Measurements from ENCODE around the gene TMEM121. TPM values are rescaled to one million over a fixed set of nuclear protein-coding genes. Genes with fewer than 3 reads are reported as not detected.

The TMEM121 gene
- total RNA-seq, 2 donors from 2014 or later: 11.1 to 15.7 TPM

GRCh38 chr14:105497671-105498429 lies 28.5 kb upstream of the TMEM121 start:
- intact Hi-C loops (cut with DNase I): no loop called here
- DNase-seq (ENCODE audit: low spot score): no peak
- no peaks in the 10 kb centered on the region for H3K27me3 ChIP-seq (replicated peaks; ENCODE audit: insufficient read depth)
- H3K4me1 ChIP-seq (replicated peaks): no peaks in the 10 kb centered on the region
- no peaks in the 10 kb centered on the region for H3K36me3 ChIP-seq
- 90% methylated on average over 31 of the region's 31 CpGs for WGBS
- H3K27ac ChIP-seq: no peak overlapping the region
- H3K4me3 ChIP-seq: no peak overlapping the region
- no peak for TF ChIP-seq CTCF (IDR thresholded peaks at IDR 0.05)
- TF ChIP-seq POLR2A (IDR thresholded peaks at IDR 0.05): no peak
- no peak for TF ChIP-seq POLR2AphosphoS5 (IDR thresholded peaks at IDR 0.05)
- H3K9me3 ChIP-seq: no peaks in the 10 kb centered on the region

- no peaks in the 10 kb centered on the region for H3K4me1 ChIP-seq (replicated peaks)
- intact Hi-C loops (cut with DNase I): no loop called here
- H3K27me3 ChIP-seq (replicated peaks; ENCODE audit: insufficient read depth): no peaks in the 10 kb centered on the region
- H3K27ac ChIP-seq: no peak overlapping the region
- H3K9me3 ChIP-seq: no peaks in the 10 kb centered on the region
- no peak overlapping the region for H3K4me3 ChIP-seq
- no peaks in the 10 kb centered on the region for H3K36me3 ChIP-seq
- 83% methylated on average over 36 of the region's 36 CpGs for WGBS
- TF ChIP-seq POLR2AphosphoS5 (IDR thresholded peaks at IDR 0.05) (no peak), POLR2A (IDR thresholded peaks at IDR 0.05) (no peak), CTCF (IDR thresholded peaks at IDR 0.05) (no peak)
- DNase-seq (ENCODE audit: low spot score): no peak
Measured at GRCh38 chr14:105498430-105499255, 27.7 kb upstream of the TMEM121 start.

GRCh38 chr14:105499256-105500035 lies 26.9 kb upstream of the TMEM121 start:
- no peak for DNase-seq (ENCODE audit: low spot score)
- Histone ChIP-seq H3K4me1 (replicated peaks) (no peaks in the 10 kb centered on the region), H3K4me3 (no peak overlapping the region), H3K36me3 (no peaks in the 10 kb centered on the region), H3K27me3 (replicated peaks; ENCODE audit: insufficient read depth) (no peaks in the 10 kb centered on the region), H3K27ac (no peak overlapping the region), H3K9me3 (no peaks in the 10 kb centered on the region)
- no peak for TF ChIP-seq POLR2AphosphoS5 (IDR thresholded peaks at IDR 0.05)
- TF ChIP-seq CTCF (IDR thresholded peaks at IDR 0.05): no peak
- TF ChIP-seq POLR2A (IDR thresholded peaks at IDR 0.05): no peak
- WGBS: 38% methylated on average over 17 of the region's 27 CpGs
- intact Hi-C loops (cut with DNase I): no loop called here

GRCh38 chr14:105500036-105500725 lies 26.2 kb upstream of the TMEM121 start:
- Histone ChIP-seq H3K27ac (no peak overlapping the region), H3K4me1 (replicated peaks) (no peaks in the 10 kb centered on the region), H3K9me3 (no peaks in the 10 kb centered on the region), H3K4me3 (no peak overlapping the region), H3K27me3 (replicated peaks; ENCODE audit: insufficient read depth) (no peaks in the 10 kb centered on the region), H3K36me3 (no peaks in the 10 kb centered on the region)
- WGBS: 75% methylated on average over 18 of the region's 21 CpGs
- DNase-seq (ENCODE audit: low spot score): no peak
- intact Hi-C loops (cut with DNase I): no loop called here
- no peak for TF ChIP-seq POLR2A (IDR thresholded peaks at IDR 0.05)
- no peak for TF ChIP-seq CTCF (IDR thresholded peaks at IDR 0.05)
- no peak for TF ChIP-seq POLR2AphosphoS5 (IDR thresholded peaks at IDR 0.05)

Measured in prostate gland (tissue), 2 donors.